Nephron progenitor cell (in vitro differentiated cells): ENCODE data around the gene LGALS1.

Experiments used
- DNase-seq: peaks from one replicate; pipeline ENCODE4 v3.0.0; 2021
- H3K27ac Mint-ChIP-seq: 2 replicates; pipeline ENCODE4 v1.8.0; 2021; ENCODE audit warnings: mild to moderate bottlenecking, moderate library complexity, mixed read lengths
- H3K27me3 Mint-ChIP-seq: 2 replicates; pipeline ENCODE4 v1.8.0; 2021; ENCODE audit warnings: mild to moderate bottlenecking, low read depth, mixed read lengths; ENCODE audit not compliant: poor library complexity
- H3K36me3 Mint-ChIP-seq: 2 replicates; pipeline ENCODE4 v1.8.0; 2021; ENCODE audit warnings: low read depth, mixed read lengths
- H3K4me1 Mint-ChIP-seq: 2 replicates; pipeline ENCODE4 v1.8.0; 2021; ENCODE audit warnings: mixed read lengths
- H3K4me3 Mint-ChIP-seq: 2 replicates; pipeline ENCODE4 v1.8.0; 2021; ENCODE audit warnings: mild to moderate bottlenecking, moderate library complexity, mixed read lengths
- H3K9me3 Mint-ChIP-seq: 2 replicates; pipeline ENCODE4 v1.8.0; 2021; ENCODE audit warnings: mild to moderate bottlenecking, moderate library complexity, mixed read lengths
- CTCF ChIP-seq: fragments of 200-600 bp; sonication (generic); IDR thresholded peaks from 2 replicates; pipeline ENCODE4 v1.5.0; 2021; ENCODE audit warnings: antibody characterized with exemption

Gene LGALS1

DNA sequence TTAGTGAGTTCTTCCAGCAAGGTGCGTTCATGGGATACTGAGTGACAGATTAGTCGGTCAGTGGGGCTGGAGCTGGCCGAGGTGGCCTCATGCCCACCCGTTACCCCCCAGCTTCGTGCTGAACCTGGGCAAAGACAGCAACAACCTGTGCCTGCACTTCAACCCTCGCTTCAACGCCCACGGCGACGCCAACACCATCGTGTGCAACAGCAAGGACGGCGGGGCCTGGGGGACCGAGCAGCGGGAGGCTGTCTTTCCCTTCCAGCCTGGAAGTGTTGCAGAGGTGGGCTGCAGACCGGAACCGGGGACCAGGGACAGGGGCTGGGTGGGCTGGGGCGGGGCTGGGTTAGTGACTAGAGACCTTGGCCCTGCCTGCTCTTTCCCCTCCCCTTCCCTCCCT lies 2.9 kb downstream of the LGALS1 start:
- H3K27me3 Mint-ChIP-seq, result peaks cover 9% of the 10 kb centered on the region
- peaks cover 44% of the 10 kb centered on the region for H3K4me1 Mint-ChIP-seq
- no peaks in the 10 kb centered on the region for H3K9me3 Mint-ChIP-seq
- no peak overlapping the region for H3K4me3 Mint-ChIP-seq
- peak; percentile 51 for DNase-seq
- no peak overlapping the region for H3K27ac Mint-ChIP-seq
- TF ChIP-seq CTCF, result no peak
- H3K36me3 Mint-ChIP-seq, result no peaks in the 10 kb centered on the region

- Mint-ChIP-seq H3K4me1 (peaks cover 44% of the 10 kb centered on the region), H3K36me3 (no peaks in the 10 kb centered on the region), H3K4me3 (no peak overlapping the region), H3K9me3 (no peaks in the 10 kb centered on the region), H3K27me3 (peaks cover 9% of the 10 kb centered on the region), H3K27ac (no peak overlapping the region)
- no peak for TF ChIP-seq CTCF
- DNase-seq, result no peak
Measured at GRCh38 chr22:37679670-37680069, 4.2 kb downstream of the LGALS1 start.

GRCh38 chr22:37680191-37680851 lies 4.9 kb downstream of the LGALS1 start:
- Mint-ChIP-seq H3K27ac (no peak overlapping the region), H3K9me3 (no peaks in the 10 kb centered on the region), H3K4me1 (peaks cover 40% of the 10 kb centered on the region)

GRCh38 chr22:37681001-37681424 lies 5.6 kb downstream of the LGALS1 start:
- DNase-seq, result no peak
- Mint-ChIP-seq H3K36me3 (no peaks in the 10 kb centered on the region), H3K27ac (no peak overlapping the region), H3K4me1 (peaks cover 38% of the 10 kb centered on the region), H3K9me3 (no peaks in the 10 kb centered on the region), H3K27me3 (peaks cover 9% of the 10 kb centered on the region), H3K4me3 (no peak overlapping the region)
- no peak for TF ChIP-seq CTCF

More at GRCh38 chr22:37680191-37680851, 4.9 kb downstream of the LGALS1 start:
- TF ChIP-seq CTCF, result no peak
- DNase-seq, result no peak
- Mint-ChIP-seq H3K4me3 (no peak overlapping the region), H3K27me3 (peaks cover 9% of the 10 kb centered on the region), H3K36me3 (no peaks in the 10 kb centered on the region)

GRCh38 chr22:37681556-37682049 lies 6.2 kb downstream of the LGALS1 start:
- Mint-ChIP-seq H3K36me3 (no peaks in the 10 kb centered on the region), H3K4me3 (no peak overlapping the region), H3K9me3 (no peaks in the 10 kb centered on the region), H3K27ac (no peak overlapping the region), H3K4me1 (peaks cover 37% of the 10 kb centered on the region), H3K27me3 (peaks cover 9% of the 10 kb centered on the region)
- peak; percentile 68 for DNase-seq
- TF ChIP-seq CTCF, result peak; percentile 73
